Uterus (tissue), 2 donors: ENCODE results near the gene AASDH.
"Not testable (repeated sequence)": the region's sequence is repeated elsewhere in the genome, so short reads cannot be mapped to it uniquely, and the experiment has no call there.

Experiments used
- CTCF ChIP-seq, 4 experiments: fragments of 200-600 bp in 2 of 4; fragments of 450-650 bp in 2 of 4; sonication (generic) in 2 of 4; IDR thresholded peaks; one replicate each; pipeline ENCODE4 v1.5.1; 2016 to 2019; ENCODE audit warnings: antibody characterized with exemption in 4 of 4, mild to moderate bottlenecking in 2 of 4, moderate library complexity in 1 of 4
- POLR2A ChIP-seq, 2 donors: fragments of 450-650 bp; IDR thresholded peaks; one replicate each; pipeline ENCODE4 v1.6.1; 2016; ENCODE audit warnings: antibody characterized with exemption in 2 of 2, mild to moderate bottlenecking in 1 of 2, moderate library complexity in 1 of 2

- TF ChIP-seq CTCF, POLR2A (IDR thresholded peaks at IDR 0.05): not testable (repeated sequence)
Measured at GRCh38 chr4:56362981-56363380, 24.3 kb downstream of the AASDH start.
